Activated CD4-positive, alpha-beta memory T cell treated with anti-CD3 and anti-CD28 coated beads for 36 hours (primary cell): ENCODE measurements around the gene GPR152. TPM values are rescaled to one million over a fixed set of nuclear protein-coding genes. Genes with fewer than 3 reads are reported as not detected.
A peak's percentile ranks its signal among the peaks of the same experiment; 100 is the strongest.

ENCODE experiments used
- CTCF ChIA-PET: fragments of 350-600 bp; sonication (Branson Sonifier 250); formaldehyde crosslinking; loops from one replicate; lab custom pipeline; 2021; ENCODE audit warnings: antibody characterized with exemption, inconsistent platforms; lab: Charles Lee
- POLR2A ChIA-PET: fragments of 350-600 bp; sonication (Branson Sonifier 250); formaldehyde crosslinking; loops from one replicate; lab custom pipeline; 2021; ENCODE audit warnings: antibody characterized with exemption; lab: Charles Lee
- DNase-seq: peaks from one replicate; pipeline ENCODE4 v3.0.0-alpha.2; 2020
- H3K27ac Mint-ChIP-seq: one replicate; pipeline ENCODE4 v1.8.0; 2021; ENCODE audit warnings: mixed read lengths
- H3K27me3 Mint-ChIP-seq: one replicate; pipeline ENCODE4 v1.8.0; 2021; ENCODE audit warnings: mixed read lengths
- H3K36me3 Mint-ChIP-seq: one replicate; pipeline ENCODE4 v1.8.0; 2021; ENCODE audit warnings: mixed read lengths
- H3K4me1 Mint-ChIP-seq: one replicate; pipeline ENCODE4 v1.8.0; 2021; ENCODE audit warnings: low read depth, mixed read lengths
- H3K4me3 Mint-ChIP-seq: one replicate; pipeline ENCODE4 v1.8.0; 2021; ENCODE audit warnings: mild to moderate bottlenecking, mixed read lengths
- H3K9me3 Mint-ChIP-seq: one replicate; pipeline ENCODE4 v1.8.0; 2021; ENCODE audit warnings: mixed read lengths
- intact Hi-C: fragments of 100-400 bp; cut with micrococcal nuclease; formaldehyde crosslinking; loops from one replicate; pipeline ENCODE4 v1.15.1; 2023
- total RNA-seq, 2 experiments: library from RNA; stranded (reverse); gene quantifications; one replicate each; pipeline ENCODE4 v1.2.3, GENCODE V29; 2021

GPR152 gene
- total RNA-seq, 2 experiments from 2014 or later: not detected

GRCh38 chr11:67442504-67443404, 9.8 kb downstream of the GPR152 start:
- no peak for DNase-seq
- Mint-ChIP-seq H3K4me3 (peak overlapping the region; percentile 59), H3K27ac (peak overlapping the region; percentile 51), H3K9me3 (no peaks in the 10 kb centered on the region), H3K27me3 (no peaks in the 10 kb centered on the region), H3K36me3 (peaks cover 20% of the 10 kb centered on the region), H3K4me1 (peaks cover 69% of the 10 kb centered on the region)
- CTCF ChIA-PET: interaction anchor here (0.8 kb wide), 1 partner anchor 26 kb away, joined by 3 read pairs; the partner anchor contains the start of gene TMEM134
- intact Hi-C loops: no loop called here
- POLR2A ChIA-PET: interaction anchor here (0.8 to 1.0 kb wide), 2 partner anchors 22 to 43 kb away, joined by 3 read pairs; no protein-coding TSS in a partner anchor

- Mint-ChIP-seq H3K4me1 (peaks cover 60% of the 10 kb centered on the region), H3K36me3 (peaks cover 27% of the 10 kb centered on the region), H3K9me3 (no peaks in the 10 kb centered on the region), H3K27ac (peak overlapping the region; percentile 42), H3K27me3 (no peaks in the 10 kb centered on the region), H3K4me3 (no peak overlapping the region)
- intact Hi-C loops: no loop called here
- ChIA-PET CTCF (no interaction called here), POLR2A (no interaction called here)
- no peak for DNase-seq
Observed at GRCh38 chr11:67441731-67442351, 10.7 kb downstream of the GPR152 start.

- Mint-ChIP-seq H3K36me3 (peaks cover 32% of the 10 kb centered on the region), H3K27ac (peak overlapping the region; percentile 69), H3K4me3 (no peak overlapping the region), H3K27me3 (no peaks in the 10 kb centered on the region), H3K4me1 (peaks cover 57% of the 10 kb centered on the region), H3K9me3 (no peaks in the 10 kb centered on the region)
- intact Hi-C loops: no loop called here
- POLR2A ChIA-PET: interaction anchor here (1.0 to 6.8 kb wide), 3 partner anchors 13 to 45 kb away, joined by 3 to 67 read pairs (median 3); partner anchors contain the start of genes AIP and RPS6KB2
- no peak for DNase-seq
- CTCF ChIA-PET: interaction anchor here (0.9 kb wide), 1 partner anchor 27 kb away, joined by 3 read pairs; no protein-coding TSS in a partner anchor
Observed at GRCh38 chr11:67441098-67441563, 11.4 kb downstream of the GPR152 start.

GRCh38 chr11:67440229-67441097, 12.1 kb downstream of the GPR152 start:
- H3K4me3 Mint-ChIP-seq: peak overlapping the region; percentile 85
- ChIA-PET POLR2A (interaction anchor here (0.8 to 6.8 kb wide), 4 partner anchors 12 to 84 kb away, joined by 3 to 67 read pairs (median 4); partner anchors contain the start of genes AIP and RPS6KB2), CTCF (interaction anchor here (0.9 to 2.4 kb wide), 2 partner anchors 12 to 28 kb away, joined by 3 to 6 read pairs; partner anchors contain the start of gene RPS6KB2)
- intact Hi-C loops: no loop called here
- H3K27me3 Mint-ChIP-seq: no peaks in the 10 kb centered on the region
- peak; percentile 56 for DNase-seq
- peak overlapping the region; percentile 95 for H3K27ac Mint-ChIP-seq
- peaks cover 39% of the 10 kb centered on the region for H3K36me3 Mint-ChIP-seq
- peaks cover 55% of the 10 kb centered on the region for H3K4me1 Mint-ChIP-seq
- H3K9me3 Mint-ChIP-seq: no peaks in the 10 kb centered on the region

GRCh38 chr11:67439321-67440228, 13.0 kb downstream of the GPR152 start:
- Mint-ChIP-seq H3K4me3 (peak overlapping the region; percentile 85), H3K27me3 (no peaks in the 10 kb centered on the region)
- intact Hi-C loops: loop anchor here (1.0 to 2.0 kb wide), 3 partner anchors 29 to 66 kb away; partner anchors contain the start of genes PITPNM1 and TMEM134

DNA sequence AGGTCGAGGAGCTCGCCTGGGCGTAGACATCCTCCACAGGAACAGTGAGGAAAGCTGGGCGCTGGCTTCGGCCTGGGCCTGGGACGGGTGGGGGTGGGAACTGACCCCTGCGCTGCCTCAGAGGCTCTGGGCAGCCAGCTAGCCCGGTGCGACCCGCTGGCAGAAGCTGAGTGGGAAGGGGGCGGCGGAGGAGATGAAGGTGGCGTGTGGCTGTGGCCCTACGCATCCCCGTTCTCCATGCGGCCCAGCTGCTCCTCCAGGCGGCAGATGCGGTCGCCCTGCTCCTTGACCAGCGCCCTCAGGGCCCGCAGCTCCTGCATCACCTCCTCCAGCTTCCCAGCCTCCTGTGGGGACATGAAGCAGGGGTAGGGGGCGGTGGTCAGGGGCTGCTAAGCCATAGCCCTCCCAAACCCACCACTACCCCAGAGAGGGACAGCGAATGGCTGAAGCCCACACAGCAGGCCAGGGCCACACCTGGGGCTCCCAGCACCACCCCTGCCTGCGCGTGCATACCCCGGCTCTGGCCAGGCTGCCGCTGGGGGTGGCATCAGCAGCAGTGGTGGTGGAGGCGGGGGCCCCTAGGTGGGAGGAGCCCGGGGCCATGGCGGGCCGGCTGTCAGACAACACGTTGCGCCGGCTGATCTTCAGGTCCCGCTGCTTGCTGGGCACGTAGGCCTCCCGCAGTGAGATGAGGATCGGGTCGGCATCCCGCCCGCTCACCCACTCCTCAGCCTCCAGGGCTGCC, 14.2 kb downstream of the GPR152 start:
- peak overlapping the region; percentile 95 for H3K27ac Mint-ChIP-seq
- intact Hi-C loops: loop anchor here (2.0 kb wide), 2 partner anchors 30 to 46 kb away; partner anchors contain the start of gene TMEM134
- peaks cover 47% of the 10 kb centered on the region for H3K36me3 Mint-ChIP-seq
- ChIA-PET POLR2A (interaction anchor here (0.8 to 6.8 kb wide), 21 partner anchors 9 to 192 kb away, joined by 3 to 68 read pairs (median 6); partner anchors contain the start of genes AIP, CLCF1, NUDT8 and PITPNM1), CTCF (interaction anchor here (0.9 to 3.9 kb wide), 16 partner anchors 9 to 87 kb away, joined by 3 to 46 read pairs (median 4); partner anchors contain the start of genes CDK2AP2, PITPNM1, PPP1CA and RPS6KB2)
- H3K27me3 Mint-ChIP-seq: no peaks in the 10 kb centered on the region
- peaks cover 55% of the 10 kb centered on the region for H3K4me1 Mint-ChIP-seq
- no peaks in the 10 kb centered on the region for H3K9me3 Mint-ChIP-seq
- peak; percentile 91 for DNase-seq
- H3K4me3 Mint-ChIP-seq: peak overlapping the region; percentile 85

More at GRCh38 chr11:67439321-67440228, 13.0 kb downstream of the GPR152 start:
- ChIA-PET CTCF (interaction anchor here (0.8 to 3.9 kb wide), 11 partner anchors 11 to 175 kb away, joined by 3 to 46 read pairs (median 4); partner anchors contain the start of genes PPP1CA, RAD9A, RPS6KB2 and TBC1D10C), POLR2A (interaction anchor here (0.6 to 6.8 kb wide), 14 partner anchors 19 to 1467 kb away, joined by 3 to 68 read pairs (median 6); partner anchors contain the start of genes AIP, CLCF1, NUDT8 and PPP1CA)
- no peaks in the 10 kb centered on the region for H3K9me3 Mint-ChIP-seq
- peaks cover 51% of the 10 kb centered on the region for H3K4me1 Mint-ChIP-seq
- H3K36me3 Mint-ChIP-seq: peaks cover 43% of the 10 kb centered on the region
- peak; percentile 72 for DNase-seq
- H3K27ac Mint-ChIP-seq: peak overlapping the region; percentile 95

DNA sequence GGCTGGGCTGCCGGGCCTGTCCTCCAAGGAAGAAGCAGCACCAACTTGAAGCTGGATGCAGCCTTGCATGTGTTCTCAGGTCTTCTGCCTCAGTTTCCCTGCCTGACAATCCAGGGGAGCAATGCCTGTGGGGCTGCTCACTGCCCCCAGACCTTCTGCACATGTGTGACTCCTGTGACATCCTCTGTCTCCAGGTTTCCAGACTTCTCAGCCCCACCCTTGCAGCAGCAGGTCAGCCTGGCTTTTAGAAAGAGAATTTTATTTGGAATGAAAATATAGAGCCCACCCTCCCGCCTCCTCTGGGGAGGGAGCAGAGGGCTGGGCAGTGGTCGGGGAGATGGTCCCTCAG, 14.7 kb downstream of the GPR152 start:
- Mint-ChIP-seq H3K27ac (peak overlapping the region; percentile 95), H3K4me3 (peak overlapping the region; percentile 85), H3K9me3 (no peaks in the 10 kb centered on the region), H3K4me1 (peaks cover 59% of the 10 kb centered on the region), H3K36me3 (peaks cover 49% of the 10 kb centered on the region), H3K27me3 (no peaks in the 10 kb centered on the region)
- intact Hi-C loops: loop anchor here (1.0 to 2.0 kb wide), 4 partner anchors 9 to 47 kb away; partner anchors contain the start of genes RPS6KB2, TBC1D10C and TMEM134
- no peak for DNase-seq
- CTCF ChIA-PET: interaction anchor here (0.9 to 3.9 kb wide), 12 partner anchors 9 to 70 kb away, joined by 3 to 46 read pairs (median 4); partner anchors contain the start of genes CDK2AP2, PITPNM1, PPP1CA and RPS6KB2
- POLR2A ChIA-PET: interaction anchor here (0.8 to 6.8 kb wide), 20 partner anchors 10 to 166 kb away, joined by 3 to 68 read pairs (median 6); partner anchors contain the start of genes AIP, CDK2AP2, PITPNM1 and PPP1CA

- CTCF ChIA-PET: interaction anchor here (0.8 to 3.9 kb wide), 14 partner anchors 9 to 81 kb away, joined by 3 to 46 read pairs (median 4); partner anchors contain the start of genes CDK2AP2, PITPNM1, PPP1CA and RPS6KB2
- POLR2A ChIA-PET: interaction anchor here (0.9 to 6.8 kb wide), 22 partner anchors 9 to 177 kb away, joined by 3 to 68 read pairs (median 6); partner anchors contain the start of genes AIP, CDK2AP2, PITPNM1 and PPP1CA
- Mint-ChIP-seq H3K9me3 (no peaks in the 10 kb centered on the region), H3K36me3 (peaks cover 51% of the 10 kb centered on the region), H3K27ac (peak within 1 kb of the TSS; percentile 95), H3K27me3 (no peaks in the 10 kb centered on the region), H3K4me1 (peaks cover 59% of the 10 kb centered on the region), H3K4me3 (peak within 1 kb of the TSS; percentile 85)
- intact Hi-C loops: loop anchor here (1.0 to 2.0 kb wide), 2 partner anchors 9 to 32 kb away; partner anchors contain the start of genes RPS6KB2 and TBC1D10C
- peak; percentile 85 for DNase-seq
Observed at GRCh38 chr11:67437082-67437808, 15.3 kb downstream of the GPR152 start, which contains the start of gene PTPRCAP. TSS of gene PTPRCAP (minus strand) at chr11:67437682. CDS start at chr11:67437619, 63 bp downstream.
